Stimulated activated CD4-positive, alpha-beta T cell treated with anti-CD3 and anti-CD28 coated beads, Interleukin-1b, Interleukin-23, amount 100 ng/mL, for 1 hour (primary cell): ENCODE measurements around the gene ADCY4.

ENCODE experiments used
- DNase-seq, 2 donors: peaks; one replicate each; pipeline ENCODE4 v3.0.0-alpha.2; 2020; ENCODE audit warnings: low read depth in 2 of 2

Gene ADCY4

DNA sequence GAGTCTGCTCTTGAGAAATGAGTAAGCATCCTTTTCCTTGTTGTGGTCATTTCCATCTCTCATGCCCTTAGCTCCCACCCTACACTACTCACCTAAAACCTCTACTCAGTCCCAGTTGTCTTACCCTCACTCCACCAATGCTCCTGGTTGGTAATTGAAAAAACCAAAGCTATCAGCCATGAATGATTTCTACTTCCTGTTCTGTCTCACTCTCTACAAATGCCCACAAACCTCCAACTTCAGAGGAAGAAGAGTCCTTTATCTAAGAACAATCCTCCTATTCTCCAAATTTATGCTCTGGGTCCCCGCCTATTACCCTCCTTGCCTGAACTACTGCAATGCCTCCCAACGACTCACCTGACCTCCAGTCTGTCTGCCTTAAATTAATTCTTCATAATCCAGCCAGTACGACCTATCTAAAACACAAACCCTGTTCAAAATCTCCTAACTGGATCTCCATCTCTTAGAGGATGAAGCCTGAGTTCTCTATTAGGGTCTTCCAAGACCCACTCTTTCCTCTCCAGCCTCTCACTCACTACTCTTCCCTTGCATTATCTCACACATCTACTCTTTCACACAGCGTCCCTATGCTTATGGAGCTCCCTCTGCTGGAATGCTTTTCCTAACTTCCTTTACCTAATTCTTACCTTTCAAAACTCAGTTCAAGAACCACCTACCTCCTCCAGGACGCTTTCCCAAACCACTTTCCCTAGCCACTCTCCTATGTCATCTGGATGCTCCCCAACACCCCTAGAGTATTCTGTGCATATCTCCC, 37.5 kb downstream of the ADCY4 start:
- DNase-seq: no peak

DNA sequence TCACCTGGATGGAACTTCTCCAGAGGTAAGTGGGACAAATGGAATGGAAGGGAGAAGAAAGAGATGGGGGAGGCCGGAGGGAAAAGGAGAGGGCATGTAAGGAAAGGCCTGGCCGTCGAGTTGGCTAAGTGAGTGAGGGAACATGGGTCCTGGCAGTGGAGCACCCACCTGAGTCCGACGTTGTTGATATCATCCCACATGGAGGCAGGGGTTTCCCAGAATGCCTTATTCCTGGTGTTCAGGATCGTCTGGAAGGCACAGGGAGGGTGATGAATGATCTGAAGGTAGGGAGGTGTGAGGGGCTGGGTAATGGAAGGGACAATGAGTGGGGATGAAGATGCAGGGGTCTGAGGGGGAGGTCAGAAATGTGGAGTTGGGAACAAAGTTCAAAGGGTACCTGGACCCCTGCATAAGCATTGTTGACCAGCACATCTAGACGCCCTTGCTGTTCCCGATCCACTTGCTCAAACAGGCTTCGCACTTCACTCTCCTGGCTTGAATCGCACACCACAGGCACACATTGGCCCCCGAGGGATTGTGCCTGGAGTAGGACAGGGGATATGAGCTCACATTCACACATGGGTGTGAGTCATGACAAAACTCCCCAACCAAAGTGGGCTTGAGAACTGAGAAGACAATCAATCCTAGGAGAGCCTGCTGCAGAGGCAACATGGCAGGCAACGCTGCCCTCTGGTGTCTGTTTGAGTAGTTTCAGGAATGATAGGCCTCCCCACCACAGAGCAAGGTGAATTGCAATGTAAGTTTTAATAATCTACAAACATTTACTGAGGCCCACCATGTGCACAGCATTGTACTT, 38.3 kb downstream of the ADCY4 start:
- DNase-seq: peak in 1 of 2 donors; percentile 49

DNA sequence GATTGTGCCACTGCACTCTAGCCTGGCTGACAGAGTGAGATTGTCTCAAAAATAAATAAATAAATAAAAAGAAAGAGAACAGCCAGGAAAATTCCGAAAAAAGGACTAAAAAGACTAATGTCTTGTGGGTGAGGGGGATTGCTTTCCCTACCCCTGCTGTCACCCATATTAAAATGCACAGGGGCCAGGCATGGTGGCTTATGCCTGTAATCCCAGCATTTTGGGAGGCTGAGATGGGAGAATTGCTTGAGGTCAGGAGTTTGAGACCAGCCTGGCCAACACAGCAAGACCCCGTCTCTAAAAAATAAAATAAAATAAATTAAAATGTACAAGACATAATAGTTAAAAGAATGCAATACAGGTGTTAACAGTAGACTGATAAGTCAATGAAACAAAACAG, 41.3 kb downstream of the ADCY4 start:
- DNase-seq: no peak

DNA sequence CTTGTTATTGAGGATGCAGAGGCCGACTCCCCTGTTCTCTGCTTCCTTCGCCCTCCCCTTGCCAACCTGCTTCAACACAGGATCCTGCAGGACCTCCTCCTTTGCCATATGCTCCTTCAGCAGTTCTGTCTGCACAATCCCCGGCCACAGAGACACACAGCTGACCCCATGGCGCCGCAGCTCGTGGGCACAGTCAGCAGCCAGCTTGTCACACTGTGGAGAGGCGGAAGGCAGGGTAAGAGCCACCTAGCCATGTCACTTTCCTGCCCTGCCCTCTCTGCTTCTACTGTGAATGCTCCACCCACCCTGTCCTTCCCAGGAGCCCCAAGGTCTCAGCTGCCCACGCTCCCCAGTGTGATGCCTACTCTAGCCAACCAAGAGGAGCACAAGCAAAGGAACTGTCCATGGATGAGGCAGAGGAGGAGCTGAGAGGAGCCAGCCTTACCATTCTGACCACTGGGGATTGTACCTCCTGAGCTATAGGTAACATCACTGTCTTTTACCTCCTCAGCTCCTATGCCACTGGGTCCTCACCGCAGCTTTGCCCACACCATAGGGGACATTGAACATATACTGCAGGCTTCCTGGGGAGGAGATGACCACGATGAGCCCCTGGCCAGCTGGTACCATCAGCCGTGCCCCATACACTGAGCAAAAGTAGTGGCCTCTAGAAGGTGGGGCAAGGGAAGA, 42.6 kb downstream of the ADCY4 start:
- DNase-seq: no peak

DNA sequence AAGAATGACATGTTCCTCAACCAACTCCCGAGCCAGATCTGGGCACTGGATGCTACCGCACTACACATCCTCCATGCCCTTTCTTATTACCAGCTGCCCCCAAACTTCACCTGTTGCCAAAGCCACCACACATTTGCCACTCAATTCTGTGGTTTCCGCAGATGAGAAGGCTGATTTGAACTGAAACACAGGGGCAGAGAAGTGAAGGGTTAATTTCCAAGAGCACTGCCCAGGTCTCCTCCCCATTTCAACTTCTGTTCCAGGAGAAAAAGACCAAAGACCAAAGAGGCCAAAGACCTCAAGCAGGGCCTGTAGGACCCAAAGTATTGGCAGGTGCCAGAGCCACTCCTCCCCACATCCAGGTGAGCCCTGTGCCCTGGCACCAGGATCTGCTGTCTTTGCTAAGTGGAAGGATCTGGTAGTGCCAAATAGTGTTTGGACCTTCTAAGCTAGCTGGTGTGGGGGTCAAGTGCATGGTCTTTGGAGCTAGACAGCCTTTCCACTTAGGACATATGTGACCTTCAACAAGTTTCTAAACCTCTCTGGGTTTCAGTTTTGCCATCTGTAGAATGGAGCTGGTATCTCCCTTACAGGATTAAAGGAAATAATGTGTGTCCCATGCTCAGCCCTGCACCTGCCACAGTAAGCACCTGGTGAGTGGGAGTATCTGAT, 43.3 kb downstream of the ADCY4 start:
- no peak for DNase-seq

DNA sequence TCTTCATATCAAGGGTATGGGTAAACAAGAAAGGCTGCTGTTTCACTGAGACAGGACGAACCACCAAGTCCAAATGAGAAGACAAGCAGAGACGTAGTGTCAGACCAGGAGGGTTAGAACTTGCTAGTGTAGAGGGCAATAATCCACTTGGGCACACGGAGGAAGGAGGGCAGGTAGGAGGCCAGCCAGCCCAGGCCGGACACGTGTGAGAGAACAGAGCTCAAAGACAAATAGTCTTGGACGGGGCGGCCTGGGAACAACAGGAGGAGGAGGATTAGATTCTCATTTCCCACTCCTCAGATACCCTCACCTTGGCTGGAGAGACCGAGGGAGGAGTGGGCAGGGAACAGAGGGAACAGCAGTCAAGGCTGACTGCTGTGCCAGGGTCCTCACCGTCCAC, 44.1 kb downstream of the ADCY4 start:
- DNase-seq: no peak

DNA sequence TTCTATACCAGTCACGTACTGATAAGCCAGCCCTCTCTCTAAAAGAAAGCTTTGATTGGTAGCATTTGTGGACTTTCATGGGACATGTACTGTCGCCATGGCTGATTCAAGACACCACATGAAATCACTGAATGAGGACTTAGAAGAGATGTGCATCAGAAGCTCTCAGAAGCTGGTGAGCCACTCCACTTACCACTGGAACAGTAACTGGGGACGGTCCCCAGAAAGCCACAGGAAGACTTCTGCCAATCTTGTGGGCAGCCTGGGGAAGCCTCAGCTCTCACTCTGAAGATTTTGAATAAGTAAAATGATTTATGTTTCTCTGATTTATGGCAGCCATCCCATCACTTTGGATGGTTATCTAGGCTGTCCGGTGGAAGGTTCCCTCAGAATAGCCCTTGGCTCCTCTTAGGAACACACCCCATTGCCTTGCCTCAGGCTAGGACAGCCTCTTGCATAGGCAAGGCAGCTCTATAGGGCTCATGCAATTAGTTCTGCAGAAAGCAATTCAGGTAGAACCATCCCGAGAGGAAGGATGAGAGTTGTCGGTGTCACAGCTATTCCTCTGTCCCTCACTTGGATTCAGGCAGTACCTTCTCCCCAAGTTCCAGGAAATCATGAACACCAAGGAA, 45.1 kb downstream of the ADCY4 start:
- no peak for DNase-seq

DNA sequence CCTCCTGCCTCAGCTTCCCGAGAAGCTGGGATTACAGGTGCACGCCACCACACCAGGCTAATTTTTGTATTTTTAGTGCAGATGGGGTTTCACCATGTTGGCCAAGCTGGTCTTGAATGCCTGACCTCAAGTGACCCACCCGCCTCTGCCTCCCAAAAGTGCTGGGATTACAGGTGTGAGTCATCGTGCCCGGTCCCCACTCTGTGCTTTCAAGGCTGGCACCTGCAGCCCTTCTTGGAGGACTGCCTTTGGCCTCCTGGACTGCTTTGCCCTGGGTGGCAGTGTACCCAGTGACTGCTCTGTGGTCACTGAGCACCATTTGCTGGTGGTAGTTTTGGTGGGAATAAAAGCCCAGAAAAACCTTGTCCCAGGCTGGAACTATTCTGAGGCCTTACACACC, 47.9 kb downstream of the ADCY4 start:
- no peak for DNase-seq

DNA sequence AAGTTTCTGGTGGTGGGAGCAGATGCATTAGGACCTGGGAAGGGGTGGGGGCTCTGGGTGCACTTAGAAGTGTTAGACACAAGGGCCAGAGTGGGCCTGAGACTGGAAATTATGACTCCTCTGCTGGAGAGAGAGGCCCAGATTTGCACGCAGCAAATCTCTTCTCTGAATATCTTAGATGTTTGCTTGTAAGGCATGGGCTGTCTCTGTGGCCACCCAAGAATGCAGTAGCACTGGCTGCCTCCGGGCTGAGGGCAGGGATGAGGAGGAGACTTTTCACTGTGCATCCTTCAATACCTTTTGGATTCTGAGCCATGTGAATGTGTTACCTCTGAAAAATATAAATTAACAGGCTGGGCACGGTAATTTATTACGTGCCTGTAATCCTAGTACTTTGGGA, 49.5 kb downstream of the ADCY4 start:
- DNase-seq: no peak

DNA sequence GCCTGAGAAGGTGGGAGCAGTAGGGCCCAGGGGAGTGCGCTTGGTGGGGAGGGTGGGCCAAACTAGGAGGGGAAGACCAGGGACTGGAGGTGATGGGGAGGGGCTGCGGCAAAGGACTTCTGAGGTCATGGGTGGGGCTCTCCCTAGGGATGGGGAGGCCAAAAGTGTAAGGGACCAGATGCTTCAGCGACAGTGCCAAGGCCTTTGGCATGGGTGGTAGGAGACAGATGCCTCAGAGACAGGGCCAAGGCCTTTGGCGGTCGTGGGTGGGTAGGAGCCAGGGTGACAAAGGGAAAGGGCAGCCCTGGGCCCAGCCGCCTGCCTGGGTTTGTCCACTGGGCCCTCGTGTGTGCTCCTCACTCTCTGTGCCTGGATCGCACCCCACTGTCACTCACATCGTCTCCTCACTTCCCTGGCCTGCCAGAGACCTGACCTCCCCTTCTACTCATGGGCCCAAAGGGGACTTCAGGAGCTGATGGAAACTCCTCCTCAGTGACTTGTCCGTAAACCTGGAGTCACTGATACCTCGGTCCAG, 50.3 kb downstream of the ADCY4 start:
- DNase-seq: no peak

DNA sequence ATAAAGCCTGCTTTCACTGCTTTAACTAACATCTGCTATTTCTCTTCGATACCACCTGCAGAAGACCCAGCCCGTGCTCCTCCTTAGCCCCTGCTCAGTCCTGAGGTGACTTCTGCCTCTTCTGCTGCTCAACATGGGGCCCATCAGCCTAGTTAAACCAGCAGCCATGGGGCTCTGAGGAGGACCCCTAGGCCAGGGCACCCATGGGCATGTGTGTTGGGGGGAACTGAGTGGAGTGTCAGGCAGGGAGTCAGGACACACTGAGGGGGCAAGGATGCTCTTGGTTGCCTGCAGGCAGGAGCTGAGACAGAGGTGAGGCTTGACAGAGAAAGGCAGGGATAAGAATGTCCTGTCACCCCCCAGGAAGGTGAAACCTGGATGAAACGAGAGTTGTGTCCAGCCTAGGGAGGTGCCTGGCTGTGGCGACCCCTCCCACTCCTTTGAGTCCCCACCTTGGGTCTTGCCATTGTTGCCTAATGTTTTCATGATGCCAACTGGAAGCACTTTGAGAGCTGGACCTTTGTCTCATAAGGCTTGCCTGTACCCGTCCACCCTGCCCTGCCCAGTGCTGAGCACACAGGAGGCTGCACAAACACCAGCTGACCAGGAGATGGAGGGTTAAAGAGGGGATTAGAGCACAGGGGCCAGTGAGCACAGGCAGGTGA, 50.9 kb downstream of the ADCY4 start:
- DNase-seq: no peak

DNA sequence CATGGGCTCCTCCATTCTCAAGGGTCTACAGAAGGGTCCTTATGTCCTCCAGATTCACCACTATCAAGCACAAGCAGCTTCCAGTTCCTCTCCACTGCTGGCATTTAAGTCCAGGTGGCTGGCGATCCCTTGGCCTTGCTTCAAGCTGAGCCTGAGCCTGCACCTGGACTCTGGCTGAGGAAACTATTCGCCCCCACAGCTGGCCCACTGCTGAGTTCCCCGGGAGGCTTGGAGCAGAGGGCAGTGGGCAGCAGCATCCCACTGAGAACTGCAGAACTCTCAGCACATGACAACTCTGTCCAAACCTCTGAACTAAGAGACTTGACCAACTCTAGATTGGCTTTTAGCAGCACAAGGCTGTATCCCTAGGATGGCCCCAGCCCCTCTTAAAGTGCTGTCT, 52.1 kb downstream of the ADCY4 start:
- DNase-seq: no peak

DNA sequence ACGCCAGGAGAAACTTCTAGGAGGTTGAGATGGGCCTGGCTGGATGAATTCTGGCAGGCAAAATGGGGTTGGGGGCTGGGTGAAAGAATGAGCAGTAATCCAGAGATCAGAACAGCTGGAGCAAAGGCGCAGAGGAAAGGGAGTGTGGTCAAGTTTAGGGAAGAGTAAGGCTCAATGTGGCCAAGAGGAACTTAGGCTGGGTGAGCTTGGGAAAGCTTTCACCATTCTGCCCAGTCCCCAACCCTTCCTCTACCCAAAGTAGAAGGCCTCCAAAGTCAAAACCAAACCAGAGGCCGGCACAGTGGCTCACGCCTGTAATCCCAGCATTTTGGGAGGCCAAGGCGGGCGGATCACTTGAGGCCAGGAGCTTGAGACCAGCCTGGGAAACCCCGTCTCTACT, 53.2 kb downstream of the ADCY4 start:
- no peak for DNase-seq

DNA sequence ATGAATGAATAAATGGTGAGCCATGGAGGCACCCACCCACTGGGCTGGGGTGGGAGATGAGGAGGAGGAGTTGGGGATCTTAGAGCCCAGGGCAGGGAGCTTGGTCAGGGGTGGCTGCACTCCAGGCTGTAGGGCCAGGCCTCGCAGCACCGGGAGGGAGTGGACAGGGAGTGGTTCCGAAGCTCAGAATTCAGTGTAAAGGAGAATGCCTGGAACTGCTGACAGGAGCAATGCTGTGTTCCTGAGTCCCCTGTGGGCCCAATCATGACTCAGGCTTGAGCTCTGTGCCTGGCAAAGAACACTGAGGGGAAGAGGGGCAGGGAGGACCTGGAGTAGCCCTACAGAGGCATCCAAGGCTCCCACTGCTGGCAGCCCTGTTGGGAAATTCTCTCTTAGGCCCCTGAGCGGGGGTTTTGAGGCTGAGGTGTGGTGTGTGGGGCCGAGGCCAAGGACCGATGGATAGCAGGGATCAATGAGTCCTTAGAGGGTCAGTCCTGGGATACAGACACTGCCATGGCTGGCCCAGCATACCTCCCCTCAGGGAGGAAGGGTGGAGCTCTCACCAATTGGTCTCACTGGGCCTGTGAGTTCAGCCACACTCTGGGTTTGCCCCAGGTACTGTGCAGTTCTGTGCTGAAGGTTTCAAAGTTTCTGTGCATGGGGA, 53.9 kb downstream of the ADCY4 start:
- no peak for DNase-seq

DNA sequence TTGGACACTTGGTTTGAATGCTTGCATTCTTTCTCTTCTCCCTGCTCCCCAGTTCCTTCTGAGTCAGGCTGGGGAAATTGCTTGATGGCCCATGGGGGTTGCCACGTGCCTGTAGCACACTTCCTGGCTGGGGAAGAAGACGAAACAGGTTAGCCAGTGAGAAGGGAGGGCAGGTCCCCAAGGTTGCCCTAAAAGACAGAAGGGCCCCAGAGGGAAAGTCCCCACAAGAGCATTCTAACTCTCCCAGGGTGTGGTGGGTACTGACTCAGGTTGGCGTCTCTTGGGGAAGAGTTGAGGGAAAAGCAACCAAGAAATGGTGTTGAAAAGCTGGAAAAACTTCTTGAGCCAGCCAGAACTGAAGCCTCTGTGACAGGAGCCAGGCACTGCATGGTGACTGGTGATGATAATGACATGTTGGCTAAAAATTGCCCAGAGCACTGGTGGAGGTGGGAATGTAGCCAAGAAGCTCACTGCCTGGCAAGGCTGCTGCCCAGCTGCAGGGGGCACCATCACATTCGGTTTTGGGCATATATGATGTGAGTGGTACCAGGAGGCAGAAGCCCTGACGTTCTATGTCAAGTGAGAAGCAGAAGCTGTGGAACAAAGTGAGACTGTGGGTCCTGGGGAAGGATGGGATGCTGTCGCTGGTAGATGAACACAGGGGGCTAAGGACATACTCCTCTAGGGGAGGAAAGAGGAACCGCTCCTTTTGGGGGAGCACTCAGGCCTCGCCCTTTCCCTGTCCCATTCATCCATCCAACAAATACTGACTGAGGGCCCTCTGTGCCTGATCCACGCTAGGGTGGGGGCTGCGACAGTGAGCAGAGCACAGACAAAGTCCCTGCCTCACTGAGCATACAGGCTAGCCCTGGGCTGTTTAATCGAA, 55.3 kb downstream of the ADCY4 start:
- DNase-seq: peak in 1 of 2 donors; percentile 29

DNA sequence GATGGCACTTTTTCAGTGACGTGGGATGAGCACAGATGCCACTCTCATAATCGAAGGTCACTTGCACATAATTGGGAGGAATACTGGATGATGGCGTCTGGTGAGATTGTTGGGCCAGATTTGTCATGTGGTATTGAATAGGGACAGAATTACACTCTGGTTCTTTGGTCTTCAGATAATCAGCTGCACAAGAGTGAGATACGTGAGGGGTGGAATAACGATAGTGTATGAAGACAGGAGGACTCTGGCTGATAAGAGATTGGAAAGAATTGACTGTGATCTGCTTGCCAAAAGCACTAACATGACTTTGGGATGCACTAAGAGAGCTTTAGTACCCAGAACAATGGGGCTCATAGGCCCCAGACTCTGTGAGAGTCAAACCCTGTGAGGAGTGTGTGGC, 56.4 kb downstream of the ADCY4 start:
- DNase-seq: no peak

DNA sequence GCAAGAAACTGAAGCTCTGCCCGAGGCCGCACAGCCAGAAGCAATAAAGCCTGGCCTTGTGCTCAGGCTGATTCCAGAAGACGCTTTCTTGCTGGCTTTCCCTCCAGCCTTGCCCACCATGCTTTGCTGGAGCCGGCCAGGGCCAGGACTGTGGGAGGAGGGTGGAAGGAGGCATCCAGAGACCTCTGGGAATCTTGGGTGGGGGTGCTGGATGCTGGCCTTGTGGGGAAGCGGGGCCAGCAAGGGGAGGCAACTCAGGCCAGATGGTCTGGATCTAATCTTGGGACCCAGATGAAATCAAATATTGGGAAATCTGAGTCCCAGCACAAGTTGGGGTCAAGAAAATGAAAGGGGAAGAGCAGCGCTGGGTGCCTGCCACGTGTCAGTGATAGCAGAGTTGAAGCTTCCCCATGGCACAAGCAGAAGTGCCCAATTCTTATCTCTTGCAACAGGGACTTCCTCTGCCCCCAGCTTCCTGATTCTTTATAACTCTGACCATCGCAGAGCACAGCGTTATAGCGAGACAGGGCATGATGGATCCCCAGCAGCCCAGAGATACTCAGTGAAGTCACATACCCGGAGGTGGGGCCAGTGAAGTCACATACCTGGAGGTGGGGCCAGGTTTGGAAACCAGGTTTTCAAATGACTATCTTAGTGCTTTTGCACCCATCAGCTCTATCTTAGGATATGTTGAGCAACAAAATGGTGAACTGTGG, 57.1 kb downstream of the ADCY4 start:
- no peak for DNase-seq

DNA sequence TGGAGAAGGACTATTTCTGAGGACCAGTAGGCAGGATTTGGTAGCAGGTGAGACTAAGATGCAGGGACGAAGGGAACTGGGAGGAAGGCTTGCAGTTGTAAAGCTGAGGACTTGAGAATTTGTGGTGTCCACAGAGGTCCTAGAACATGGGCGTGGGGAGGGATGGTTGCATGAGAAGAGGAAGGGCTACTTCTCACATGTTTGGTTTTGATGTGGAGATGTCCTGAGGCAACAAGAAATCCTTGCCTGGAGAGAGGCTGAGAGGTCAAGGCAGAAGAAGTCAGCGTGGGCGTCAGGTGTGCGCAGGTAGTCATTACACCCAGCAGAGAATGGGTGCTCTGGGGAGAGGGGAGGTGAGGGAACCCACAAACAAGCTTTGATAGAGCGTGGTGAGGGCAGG, 57.8 kb downstream of the ADCY4 start:
- no peak for DNase-seq

DNA sequence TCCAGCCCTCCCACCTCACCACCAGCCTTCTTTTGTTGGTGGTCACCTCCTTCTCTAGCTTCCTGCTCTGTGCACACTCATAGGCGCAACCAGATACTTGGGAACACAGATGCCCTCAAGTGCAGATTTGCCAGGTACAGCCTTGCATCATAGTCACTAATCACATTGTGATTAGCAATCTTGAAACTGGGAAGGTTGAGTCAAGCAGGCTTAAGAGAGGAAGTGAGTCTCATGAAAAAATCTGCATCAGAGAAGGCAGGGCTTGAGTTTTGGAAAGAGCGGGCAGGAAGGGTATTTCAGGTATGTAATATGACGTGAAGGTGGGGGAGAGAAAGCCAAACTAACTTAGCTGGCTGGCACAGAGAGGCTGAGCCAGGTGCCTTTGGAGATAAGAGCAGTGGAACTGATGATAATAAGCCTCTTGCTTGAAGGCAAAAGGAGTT, 60.7 kb downstream of the ADCY4 start:
- no peak for DNase-seq
